ENCODE measurements around the gene LY6G6C. TPM values are rescaled to one million over a fixed set of nuclear protein-coding genes. Genes with fewer than 3 reads are reported as not detected.

The LY6G6C gene
- total and polyA plus RNA-seq, 10 of the 15 experiments (the other 5 are each of a cell fraction or from before 2014, with no cell fraction given), result not detected

GRCh38 chr6:31683591-31683990, 38.0 kb downstream of the LY6G6C start:
- SMC1A ChIA-PET (ENCODE audit: uncharacterized antibody, unreplicated experiment), result interaction anchor here (1.4 kb wide), 1 partner anchor 129 kb away, joined by 3 read pairs; no protein-coding TSS in a partner anchor
- RAD21 ChIA-PET (ENCODE audit: unreplicated experiment), result no interaction called here
- FAIRE-seq (no peak), ATAC-seq (no peak), DNase-seq (ENCODE audit: low read depth, low spot score) (no peak)
- Histone ChIP-seq H3K9ac (ENCODE audit: control insufficient read depth, insufficient read depth, low read length) (no peak overlapping the region), H3K27ac (ENCODE audit: control insufficient read depth, insufficient read depth) (no peak overlapping the region), H3K4me1 (ENCODE audit: control insufficient read depth, insufficient read depth, low read length) (peaks cover 3% of the 10 kb centered on the region; the same call in 1 of the 2 replicates), H4K20me1 (ENCODE audit: control insufficient read depth, insufficient read depth) (no peaks in the 10 kb centered on the region), H3K79me2 (ENCODE audit: control insufficient read depth, insufficient read depth, low read length) (no peaks in the 10 kb centered on the region), H3K27me3 (replicated peaks in 1 of 2; ENCODE audit: control insufficient read depth in 2 of 2, insufficient read depth in 2 of 2, low read length in 1 of 2) (no peaks in the 10 kb centered on the region), H3K4me2 (ENCODE audit: control insufficient read depth, insufficient read depth) (no peak overlapping the region), H3K36me3 (ENCODE audit: control insufficient read depth in 2 of 2, insufficient read depth in 2 of 2, low read length in 1 of 2) (peaks cover 4 to 13% of the 10 kb centered on the region in 2 experiments; a peak in 3 of 4 replicates), H3K9me3 (replicated peaks; ENCODE audit: control insufficient read depth, insufficient read depth, low read length) (no peaks in the 10 kb centered on the region), H3K4me3 (no peak overlapping the region), H2AFZ (ENCODE audit: control insufficient read depth, low read depth, low read length) (no peak overlapping the region)
- BruUV-seq (replicated peaks), result no TSS peak
- in situ Hi-C loops (cut with MboI) (no loop called here), intact Hi-C loops (cut with micrococcal nuclease; ENCODE audit: unreplicated experiment) (loop anchor here (5.0 kb wide), 1 partner anchor 49 kb away; no protein-coding TSS in a partner anchor)
- WGBS (ENCODE audit: insufficient coverage, insufficient replicate concordance, low lambda C conversion rate, missing lambda C conversion rate), result 98% methylated on average over 13 of the region's 13 CpGs
- POLR2A ChIA-PET, result no interaction called here
- CTCF ChIA-PET, result interaction anchor here (0.7 kb wide), 1 partner anchor 86 kb away, joined by 3 read pairs; no protein-coding TSS in a partner anchor
- TF ChIP-seq LARP7 (IDR thresholded peaks at IDR 0.05), result no peak
- TF ChIP-seq SMAD1 (IDR thresholded peaks at IDR 0.05; ENCODE audit: low read depth, partially characterized antibody), result no peak
- no peak for TF ChIP-seq PML (IDR thresholded peaks at IDR 0.05; ENCODE audit: low read length)
- TF ChIP-seq BCL3 (IDR thresholded peaks at IDR 0.05; ENCODE audit: borderline replicate concordance, insufficient read depth, low read depth, low read length, poor library complexity, severe bottlenecking), result no peak
- no peak for TF ChIP-seq E4F1 (IDR thresholded peaks at IDR 0.05; ENCODE audit: borderline replicate concordance, partially characterized antibody)
- TF ChIP-seq MYB (IDR thresholded peaks at IDR 0.05; ENCODE audit: borderline replicate concordance, low read depth, low read length), result no peak
- TF ChIP-seq EZH2 (IDR thresholded peaks at IDR 0.05; ENCODE audit: borderline replicate concordance, control insufficient read depth, low read depth, low read length), result no peak
- TF ChIP-seq POU2F2 (IDR thresholded peaks at IDR 0.05; ENCODE audit: borderline replicate concordance, low read depth, low read length), result no peak
- no peak for TF ChIP-seq ELK1 (IDR thresholded peaks at IDR 0.05; ENCODE audit: low read depth, low read length)
- TF ChIP-seq BACH1 (IDR thresholded peaks at IDR 0.05; ENCODE audit: borderline replicate concordance), result no peak
- no peak for TF ChIP-seq TCF3 (IDR thresholded peaks at IDR 0.05; ENCODE audit: borderline replicate concordance, insufficient read depth, low read depth, low read length)
- TF ChIP-seq KAT2A (conservative IDR thresholded peaks at IDR 0.05; ENCODE audit: control insufficient read depth, low read depth, low read length), result no peak
- no peak for TF ChIP-seq ZNF592 (IDR thresholded peaks at IDR 0.05)

Measured in GM12878 (cell line).